GM13977 (cell line): ENCODE results near the gene ATP8B3.

Experiments used
- DNase-seq: peaks from one replicate; pipeline ENCODE4 v3.0.0; 2012; ENCODE audit warnings: low spot score
- CTCF ChIP-seq: IDR thresholded peaks from 2 replicates; pipeline ENCODE4 v1.5.1; 2012; ENCODE audit warnings: mild to moderate bottlenecking, control low read depth; ENCODE audit not compliant: insufficient read depth; ENCODE audit errors: extremely low read depth, missing control alignments
- in situ Hi-C: fragments of 300-500 bp; cut with MboI; formaldehyde crosslinking; loops from one replicate; pipeline ENCODE4 v1.12.0; 2022; ENCODE audit warnings: low sequenced_read_pairs, low pct_unique_long_range_greater_than_20kb, mixed read lengths, inconsistent platforms; ENCODE audit not compliant: unreplicated experiment

Gene ATP8B3

GRCh38 chr19:1758231-1758577 is 53.9 kb downstream of the ATP8B3 start:
- no peak for TF ChIP-seq CTCF
- DNase-seq = peak; percentile 39
- in situ Hi-C loops = no loop called here

DNA sequence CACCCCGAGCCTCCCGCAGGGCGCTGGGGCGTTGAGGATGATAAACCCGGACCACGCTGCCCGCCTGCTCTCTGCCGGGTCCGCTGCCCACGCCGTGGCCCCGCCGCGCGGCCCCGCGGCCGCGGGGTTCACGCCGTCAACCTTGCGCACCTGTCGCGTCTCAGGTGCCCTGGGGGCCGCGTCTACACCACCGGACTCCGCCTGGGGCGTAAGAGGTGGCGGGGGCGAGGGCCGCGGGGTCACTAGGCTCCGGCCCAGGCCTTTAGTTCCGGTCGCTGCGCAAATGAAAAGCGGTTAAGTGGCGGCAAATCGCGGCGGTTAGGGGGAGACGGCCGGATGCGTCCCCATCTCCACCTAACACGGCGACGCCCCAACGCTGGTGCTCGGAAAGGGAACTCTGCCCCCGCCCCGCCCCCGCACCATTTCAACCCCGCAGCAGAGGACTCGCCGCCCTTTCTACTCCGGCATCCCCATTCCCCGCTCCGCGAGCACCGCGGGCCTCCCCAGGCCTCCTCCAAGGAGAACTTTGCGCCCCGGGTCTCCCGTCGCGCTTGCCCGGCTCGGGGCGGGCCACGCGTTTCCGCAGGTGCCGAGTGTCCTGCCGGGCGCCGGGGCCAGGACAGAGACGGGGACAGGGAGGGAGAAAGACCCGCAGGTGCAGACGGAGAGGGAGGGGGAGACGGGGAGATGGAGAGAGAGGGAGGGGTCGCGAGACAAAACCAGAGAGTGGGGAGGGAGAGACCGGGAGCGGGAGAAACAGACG is 54.4 kb downstream of the ATP8B3 start:
- peak; percentile 42 for DNase-seq
- in situ Hi-C loops = no loop called here
- TF ChIP-seq CTCF = no peak

- TF ChIP-seq CTCF = no peak
- DNase-seq = peak; percentile 52
- in situ Hi-C loops = no loop called here
Measured at GRCh38 chr19:1756705-1757465, 55.2 kb downstream of the ATP8B3 start.

- in situ Hi-C loops = no loop called here
- DNase-seq = no peak
- TF ChIP-seq CTCF = no peak
Measured at GRCh38 chr19:1756264-1756663, 55.8 kb downstream of the ATP8B3 start.

GRCh38 chr19:1755467-1756171 is 56.5 kb downstream of the ATP8B3 start:
- no peak for DNase-seq
- in situ Hi-C loops = no loop called here
- no peak for TF ChIP-seq CTCF

DNA sequence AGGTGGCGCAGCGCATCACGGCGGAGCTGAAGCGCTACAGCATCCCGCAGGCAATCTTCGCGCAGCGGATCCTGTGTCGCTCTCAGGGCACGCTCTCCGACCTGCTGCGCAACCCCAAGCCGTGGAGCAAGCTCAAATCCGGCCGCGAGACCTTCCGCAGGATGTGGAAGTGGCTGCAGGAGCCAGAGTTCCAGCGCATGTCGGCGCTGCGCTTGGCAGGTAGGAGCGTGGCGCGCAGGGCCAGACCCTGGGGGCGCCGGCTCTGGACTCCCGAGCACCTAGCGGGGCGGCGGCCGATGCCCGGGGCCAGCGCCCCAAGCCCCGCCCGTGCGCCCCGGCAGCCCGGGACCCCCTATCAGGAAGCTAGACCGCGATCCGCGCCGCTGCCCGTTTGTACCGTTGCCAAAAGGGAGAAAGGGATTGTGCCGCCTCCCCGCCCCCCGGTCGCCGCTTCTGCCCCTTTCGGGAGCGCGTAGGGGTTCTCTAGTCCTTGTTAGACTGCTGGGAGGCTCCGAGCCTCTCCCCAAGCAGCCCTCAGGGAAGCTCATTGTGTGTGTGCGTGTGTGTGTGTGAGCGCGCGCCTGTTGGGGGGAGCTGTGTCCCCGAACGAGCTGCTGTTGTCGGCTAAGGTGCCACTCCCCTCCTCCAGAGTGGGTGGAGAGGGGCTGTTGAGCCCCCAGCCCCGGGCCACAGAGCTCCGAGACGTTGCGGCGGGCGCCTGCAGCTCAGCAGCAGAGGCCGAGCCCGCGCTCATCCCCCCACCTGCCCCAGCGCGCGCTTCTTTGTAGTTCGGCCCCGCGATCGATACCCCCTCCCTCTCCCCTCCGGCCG is 57.2 kb downstream of the ATP8B3 start:
- no peak for TF ChIP-seq CTCF
- in situ Hi-C loops = no loop called here
- DNase-seq = no peak
